Measurements from ENCODE around the gene CGB1. TPM values are rescaled to one million over a fixed set of nuclear protein-coding genes. Genes with fewer than 3 reads are reported as not detected.
"Not testable (repeated sequence)": the region's sequence is repeated elsewhere in the genome, so short reads cannot be mapped to it uniquely, and the experiment has no call there.

Gene CGB1
- total RNA-seq, result not detected
- long read RNA-seq, result 0 reads

DNA sequence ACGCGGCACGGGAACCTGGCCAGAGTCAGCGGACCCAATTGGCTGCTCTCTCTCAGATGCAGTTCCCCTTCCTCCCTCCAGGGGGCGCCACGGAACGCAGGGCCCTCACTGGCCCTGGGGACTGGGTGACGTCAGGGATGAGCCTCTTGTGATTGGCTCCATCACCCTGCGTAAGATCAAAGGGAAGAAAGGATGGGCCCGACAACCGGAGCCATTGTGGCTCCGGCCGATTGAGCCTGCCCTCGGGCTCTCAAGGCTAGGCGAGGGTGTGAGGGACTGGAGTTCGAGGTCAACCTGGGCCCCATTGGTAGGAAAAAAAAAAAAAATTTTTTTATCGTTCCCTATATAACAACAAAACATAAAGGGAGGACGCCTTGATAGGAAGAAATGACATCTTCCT, at the start of gene CGB1:
CGB1 (minus strand) TSS at position 81 of the 400 bp plus-strand sequence. CDS start 184 bp downstream, outside the sequence.
- not testable (repeated sequence) for DNase-seq (ENCODE audit: low spot score)

- no peak for DNase-seq (ENCODE audit: low spot score)
These were observed 49.6 kb upstream of the CGB1 start for GRCh38 chr19:49086296-49086695.

GRCh38 chr19:49085868-49086232, 49.2 kb upstream of the CGB1 start:
- no peak for DNase-seq (ENCODE audit: low spot score)

DNA sequence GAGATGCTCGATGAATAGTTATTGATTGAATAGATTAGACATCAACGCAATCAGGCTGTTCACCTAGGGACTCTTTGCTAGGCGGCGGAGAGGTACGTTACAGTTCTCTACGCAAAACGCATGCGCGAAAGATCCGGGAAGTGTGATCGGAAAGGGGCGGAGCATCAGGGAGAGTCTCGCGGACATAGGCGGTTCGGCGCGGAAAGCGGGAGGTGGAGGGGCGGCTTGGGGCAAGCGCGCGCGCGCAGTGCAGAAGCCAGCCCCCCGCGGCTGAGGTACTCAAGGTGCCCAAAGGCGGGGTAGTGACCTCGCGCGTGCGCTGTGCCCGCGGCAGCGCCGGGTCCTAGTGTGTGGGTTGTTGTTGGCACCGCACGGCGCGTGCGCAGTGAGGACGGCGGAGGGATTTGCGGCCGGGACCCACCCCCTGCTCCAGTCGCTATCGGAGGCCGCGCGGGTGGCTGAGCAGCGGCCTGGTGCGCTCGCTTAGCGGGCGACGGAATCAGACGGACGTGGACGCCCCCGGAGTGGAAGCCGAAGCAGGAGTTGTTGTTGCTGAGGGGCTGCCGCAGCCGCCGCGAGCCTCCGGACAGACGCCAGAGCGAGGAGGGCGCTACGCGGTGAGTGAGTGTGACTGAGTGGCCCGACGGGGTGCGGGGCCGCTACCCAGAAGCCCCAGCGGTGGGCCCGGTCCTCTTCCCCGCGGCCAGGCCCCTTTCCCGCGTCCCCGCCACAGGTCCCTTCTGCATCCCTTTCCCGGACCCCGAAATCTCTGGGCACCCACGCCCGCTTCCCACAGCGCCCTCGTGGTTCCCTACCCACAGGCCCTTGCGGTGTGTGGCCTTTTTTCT, 48.5 kb upstream of the CGB1 start, which contains the start of gene SNRNP70:
SNRNP70 (plus strand) TSS at position 432 of the 848 bp plus-strand sequence. CDS start 964 bp downstream, outside the sequence.
- DNase-seq (ENCODE audit: low spot score), result peak; percentile 100

GRCh38 chr19:49084206-49085019, 47.7 kb upstream of the CGB1 start:
- no peak for DNase-seq (ENCODE audit: low spot score)

- no peak for DNase-seq (ENCODE audit: low spot score)
These were observed 44.6 kb upstream of the CGB1 start for GRCh38 chr19:49081273-49081672.

- no peak for DNase-seq (ENCODE audit: low spot score)
These were observed 43.7 kb upstream of the CGB1 start for GRCh38 chr19:49080392-49080791.

DNA sequence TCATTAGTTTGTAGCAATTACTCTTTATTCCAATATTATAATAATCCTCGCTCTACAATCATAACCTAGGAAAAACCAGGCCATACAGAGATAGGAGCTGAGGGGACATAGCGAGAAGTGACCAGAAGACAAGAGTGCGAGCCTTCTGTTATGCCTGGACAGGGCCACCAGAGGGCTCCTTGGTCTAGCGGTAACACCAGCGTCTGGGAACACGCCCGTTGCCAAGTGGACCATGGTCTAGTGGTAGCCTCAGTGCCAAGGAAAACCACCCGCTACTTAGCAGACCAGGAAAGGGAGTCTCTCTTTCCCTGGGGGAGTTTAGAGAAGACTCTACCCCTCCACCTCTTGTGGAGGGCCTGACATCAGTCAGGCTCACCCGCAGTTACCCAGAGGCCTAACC, 38.2 kb upstream of the CGB1 start:
- DNase-seq (ENCODE audit: low spot score), result not testable (repeated sequence)

GRCh38 chr19:49073514-49074378, 37.1 kb upstream of the CGB1 start:
- DNase-seq (ENCODE audit: low spot score), result no peak

GRCh38 chr19:49071860-49072547, 35.3 kb upstream of the CGB1 start:
- DNase-seq (ENCODE audit: low spot score), result no peak

GRCh38 chr19:49070416-49070815, 33.7 kb upstream of the CGB1 start:
- no peak for DNase-seq (ENCODE audit: low spot score)

DNA sequence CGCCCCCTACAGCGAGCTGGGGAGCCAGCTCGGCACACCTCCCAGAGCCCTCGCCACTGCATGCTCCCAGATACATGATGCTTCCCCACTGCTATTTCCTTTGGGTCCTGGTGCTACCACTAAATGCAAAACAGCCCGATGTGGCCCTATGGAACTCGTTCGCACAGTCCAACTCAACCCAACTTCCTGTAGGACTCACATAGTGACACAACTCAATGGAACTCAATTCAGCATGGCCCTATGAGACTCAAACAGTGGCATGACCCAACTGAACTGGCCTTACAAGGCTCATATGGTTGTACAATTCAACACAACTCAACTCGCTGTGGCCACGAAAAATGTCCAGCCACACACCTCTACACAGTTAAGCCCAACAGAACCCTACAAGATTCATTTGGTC, 32.3 kb upstream of the CGB1 start:
- DNase-seq (ENCODE audit: low spot score), result no peak

DNA sequence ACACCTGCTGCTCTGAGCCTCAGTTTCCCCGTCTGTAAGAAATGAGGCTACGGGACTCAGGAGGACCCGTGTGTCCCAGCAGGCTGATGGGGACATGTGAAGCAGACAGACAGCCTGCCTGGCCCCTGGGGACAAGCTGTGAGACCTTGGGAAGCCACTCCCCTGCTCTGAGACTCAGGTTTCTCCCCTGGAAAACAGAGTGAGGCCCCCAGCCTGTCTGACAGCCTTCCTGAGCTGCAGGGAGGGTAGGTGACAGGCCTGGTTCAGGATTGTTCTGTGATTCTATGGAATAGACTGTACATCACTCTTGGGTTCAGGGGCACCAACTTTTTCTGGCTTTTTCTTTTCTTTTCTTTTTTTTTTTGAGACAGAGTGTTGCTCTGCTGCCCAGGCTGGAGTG, 30.9 kb upstream of the CGB1 start:
- no peak for DNase-seq (ENCODE audit: low spot score)

DNA sequence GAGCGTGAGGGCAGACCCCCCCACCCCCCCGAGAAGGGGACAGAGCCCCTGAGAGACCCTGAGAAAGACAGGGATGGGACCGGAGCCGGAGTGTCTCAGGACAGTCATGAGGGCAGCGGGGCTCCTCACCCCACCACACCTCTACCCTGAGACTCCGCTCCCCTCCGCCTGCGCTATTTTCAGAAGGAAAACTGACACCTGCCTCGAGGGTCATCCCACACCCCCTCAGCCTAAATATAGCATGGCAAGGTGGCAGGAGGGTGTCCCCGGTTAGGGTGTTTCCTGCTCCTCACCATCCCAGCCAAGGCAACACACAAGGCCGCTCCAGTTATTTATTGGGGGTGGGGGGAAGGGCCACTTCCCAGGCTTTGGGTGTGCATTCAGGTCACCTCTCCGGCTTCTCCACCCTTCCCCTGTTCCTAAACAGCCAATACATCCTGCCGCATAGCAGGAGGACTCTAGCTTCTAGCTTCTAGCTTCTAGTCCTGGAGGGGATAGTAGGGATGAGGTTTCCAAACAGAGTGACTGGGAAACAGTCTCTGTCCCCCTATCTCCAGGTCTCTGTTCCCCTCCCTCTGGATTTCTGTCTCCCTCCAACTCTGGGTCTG, 29.3 kb upstream of the CGB1 start:
- no peak for DNase-seq (ENCODE audit: low spot score)

GRCh38 chr19:49064768-49065611, 28.3 kb upstream of the CGB1 start, which contains the start of gene NTF4:
Gene NTF4, minus strand, starts transcription at chr19:49064818. Its CDS starts 2,821 bp downstream, at chr19:49061997.
- no peak for DNase-seq (ENCODE audit: low spot score)

DNA sequence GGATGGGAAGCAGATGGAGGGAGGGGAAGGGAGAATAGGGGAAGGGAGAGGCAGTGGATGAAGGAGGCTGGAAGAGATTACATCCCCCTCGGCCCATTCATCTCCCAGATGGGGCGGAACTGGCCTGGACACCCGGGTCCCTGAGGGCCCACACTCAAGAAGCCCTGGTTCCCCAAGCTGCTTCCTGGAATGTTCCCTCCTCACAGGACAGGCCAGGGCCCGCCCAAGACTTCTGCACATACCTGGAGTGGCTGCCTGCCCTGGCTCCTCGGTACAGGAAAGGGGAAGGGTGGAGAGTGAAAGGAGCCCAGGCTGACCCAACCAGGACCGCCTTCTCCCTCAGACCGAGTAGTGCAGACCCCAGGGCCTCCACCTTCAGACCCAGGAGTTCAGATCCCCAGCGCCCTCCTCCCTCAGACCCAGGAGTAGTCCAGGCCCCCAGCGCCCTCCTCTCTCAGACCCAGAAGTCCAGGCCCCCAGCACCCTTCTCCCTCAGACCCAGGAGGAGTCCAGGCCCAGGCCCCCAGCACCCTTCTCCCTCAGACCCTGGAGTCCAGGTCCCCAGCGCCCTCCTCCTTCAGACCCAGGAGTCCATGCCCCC, 27.4 kb upstream of the CGB1 start:
- DNase-seq (ENCODE audit: low spot score), result no peak

DNA sequence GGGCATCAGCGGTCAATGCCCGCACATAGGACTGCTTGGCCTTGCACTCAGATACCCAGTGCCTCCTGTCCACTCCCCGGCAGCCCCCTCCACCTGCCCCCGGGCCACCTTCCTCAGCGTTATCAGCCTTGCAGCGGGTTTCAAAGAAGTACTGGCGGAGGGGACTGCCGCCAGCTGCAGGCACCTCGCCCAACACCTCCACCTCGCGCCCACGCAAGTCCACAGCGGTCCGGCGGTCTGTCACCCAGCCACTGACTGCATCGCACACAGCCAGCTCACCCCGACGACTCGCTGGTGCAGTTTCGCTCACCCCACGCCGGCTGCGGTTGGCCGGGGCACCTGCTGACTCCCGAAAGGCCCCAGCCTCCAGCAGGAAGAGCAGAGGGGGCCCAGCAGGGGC, 24.8 kb upstream of the CGB1 start:
- DNase-seq (ENCODE audit: low spot score), result no peak

DNA sequence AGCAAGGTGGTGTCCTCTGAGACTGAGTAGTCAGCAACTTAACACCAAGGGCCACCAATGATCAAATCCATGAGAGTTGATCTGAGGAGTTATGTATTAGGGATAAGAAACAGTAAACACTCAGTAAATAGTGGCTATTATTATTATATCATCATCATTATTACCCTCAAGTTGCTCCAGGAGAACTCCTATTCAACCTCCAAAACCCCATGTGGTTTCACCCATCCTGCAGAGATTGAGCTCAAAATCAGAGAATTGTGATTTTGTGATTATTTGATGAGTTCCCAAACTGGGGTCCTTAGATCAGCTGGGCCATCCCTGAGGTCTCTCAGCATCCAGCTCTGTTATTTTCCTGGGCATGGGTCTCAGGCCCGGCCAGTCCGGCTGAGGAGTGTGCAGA, 24.3 kb upstream of the CGB1 start:
- DNase-seq (ENCODE audit: low spot score), result no peak

DNA sequence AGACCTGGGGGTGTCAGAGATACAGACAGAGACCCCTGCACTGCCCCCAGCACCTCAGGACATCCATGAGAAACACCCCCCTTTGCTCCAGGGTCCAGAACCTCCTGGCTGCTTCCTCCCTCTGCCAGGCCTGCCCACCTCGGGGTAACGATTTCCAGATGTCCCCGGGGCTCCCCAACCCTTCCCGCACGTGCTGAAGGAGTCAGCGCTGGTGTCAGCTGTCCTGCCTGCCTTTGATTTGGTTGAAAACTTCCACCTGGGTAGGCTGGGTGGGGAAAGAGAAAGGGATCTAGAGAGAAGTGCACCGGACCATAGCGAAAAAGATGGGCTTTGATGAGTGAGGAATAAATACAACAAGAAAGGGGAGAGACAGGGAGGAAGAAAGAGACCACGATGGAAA, 22.4 kb upstream of the CGB1 start:
- DNase-seq (ENCODE audit: low spot score), result no peak
